ENCODE results near the gene PHF3. TPM values are rescaled to one million over a fixed set of nuclear protein-coding genes. Genes with fewer than 3 reads are reported as not detected.

The PHF3 gene
- total and polyA plus RNA-seq, 8 donors: 6.8 to 101 (median 54.7) TPM

DNA sequence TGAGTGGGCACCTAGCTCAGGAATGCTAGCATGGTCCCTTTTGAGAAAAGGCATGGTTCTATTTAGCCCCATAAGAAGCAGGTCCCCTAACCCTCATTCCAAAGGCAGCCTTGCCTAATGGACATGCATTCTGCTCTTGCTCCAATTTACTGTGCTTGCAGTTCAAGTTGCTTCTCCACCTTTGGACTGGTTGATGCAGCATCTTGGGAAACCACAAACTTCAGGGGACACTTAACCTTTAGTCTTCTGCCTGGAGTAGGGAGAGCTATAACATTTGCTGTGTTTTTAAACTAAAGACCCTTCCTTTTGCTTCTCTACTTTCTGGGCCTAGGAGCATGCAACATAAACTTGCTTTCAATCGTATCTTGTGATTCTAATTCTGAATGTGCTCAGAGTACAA, 5.1 kb upstream of the PHF3 start:
- no peak overlapping the region for H3K4me3 ChIP-seq
- WGBS, 5 donors: 88 to 93% (median 89%) methylated on average over 1 of the region's 1 CpG
- intact Hi-C loops (cut with DNase I; ENCODE audit: low total_unique reads): no loop called here

GRCh38 chr6:63634630-63635029, 972 bp upstream of the PHF3 start:
- no peaks in the 10 kb centered on the region for H3K9me3 ChIP-seq
- peak overlapping the region in 2 of 5 donors; percentile 95 to 98 for H3K27ac ChIP-seq
- intact Hi-C loops (cut with DNase I; ENCODE audit: low total_unique reads): no loop called here
- no peak overlapping the region for H3K4me3 ChIP-seq
- TF ChIP-seq POLR2AphosphoS5 (IDR thresholded peaks at IDR 0.05): no peak
- TF ChIP-seq POLR2A (IDR thresholded peaks at IDR 0.05): no peak
- TF ChIP-seq CTCF (IDR thresholded peaks at IDR 0.05): no peak
- no peak for TF ChIP-seq EP300 (IDR thresholded peaks at IDR 0.05)
- DNase-seq: peak in 1 of 2 donors; percentile 43
- no peaks in the 10 kb centered on the region for H3K36me3 ChIP-seq
- H3K4me1 ChIP-seq: peaks cover 22 to 38% (median 29%) of the 10 kb centered on the region in 4 donors
- WGBS, 5 donors: 13 to 29% (median 25%) methylated on average over 2 of the region's 2 CpGs
- H3K27me3 ChIP-seq: no peaks in the 10 kb centered on the region

More for the DNA sequence above, 5.1 kb upstream of the PHF3 start:
- DNase-seq: no peak
- H3K36me3 ChIP-seq: no peaks in the 10 kb centered on the region
- H3K9me3 ChIP-seq: no peaks in the 10 kb centered on the region
- TF ChIP-seq POLR2AphosphoS5 (IDR thresholded peaks at IDR 0.05) (no peak), CTCF (IDR thresholded peaks at IDR 0.05) (no peak), EP300 (IDR thresholded peaks at IDR 0.05) (no peak), POLR2A (IDR thresholded peaks at IDR 0.05) (no peak)
- peaks cover 0 to 10% (median 5%) of the 10 kb centered on the region in 4 donors for H3K4me1 ChIP-seq
- H3K27me3 ChIP-seq: no peaks in the 10 kb centered on the region
- H3K27ac ChIP-seq: no peak overlapping the region

- peak overlapping the region; percentile 80 to 89 (median 84) for H3K4me3 ChIP-seq
- H3K36me3 ChIP-seq: no peaks in the 10 kb centered on the region
- WGBS, 5 donors: 2 to 5% (median 3%) methylated on average over 5 of the region's 5 CpGs
- H3K4me1 ChIP-seq: peaks cover 26 to 44% (median 34%) of the 10 kb centered on the region in 4 donors
- H3K27ac ChIP-seq: peak overlapping the region; percentile 92 to 98 (median 95)
- TF ChIP-seq EP300 (IDR thresholded peaks at IDR 0.05) (no peak), CTCF (IDR thresholded peaks at IDR 0.05) (no peak), POLR2A (IDR thresholded peaks at IDR 0.05) (no peak), POLR2AphosphoS5 (IDR thresholded peaks at IDR 0.05) (no peak)
- no peaks in the 10 kb centered on the region for H3K9me3 ChIP-seq
- no peaks in the 10 kb centered on the region for H3K27me3 ChIP-seq
- no peak for DNase-seq
- intact Hi-C loops (cut with DNase I; ENCODE audit: low total_unique reads): no loop called here
Measured at GRCh38 chr6:63635215-63635587, 401 bp upstream of the PHF3 start.

GRCh38 chr6:63636518-63637021, 968 bp downstream of the PHF3 start:
- Histone ChIP-seq H3K4me1 (peaks cover 32 to 55% (median 45%) of the 10 kb centered on the region in 4 donors), H3K36me3 (no peaks in the 10 kb centered on the region)

More at GRCh38 chr6:63636518-63637021, 968 bp downstream of the PHF3 start:
- intact Hi-C loops (cut with DNase I; ENCODE audit: low total_unique reads): no loop called here
- peak overlapping the region; percentile 80 to 89 (median 84) for H3K4me3 ChIP-seq
- no peaks in the 10 kb centered on the region for H3K9me3 ChIP-seq
- TF ChIP-seq EP300 (IDR thresholded peaks at IDR 0.05) (no peak), POLR2A (IDR thresholded peaks at IDR 0.05) (no peak), CTCF (IDR thresholded peaks at IDR 0.05) (no peak), POLR2AphosphoS5 (IDR thresholded peaks at IDR 0.05) (no peak)
- H3K27me3 ChIP-seq: no peaks in the 10 kb centered on the region
- peak overlapping the region; percentile 92 to 98 (median 95) for H3K27ac ChIP-seq
- 0 to 1% (median 0%) methylated on average over 16 to 23 of the region's 23 CpGs for whole genome bisulfite sequencing, 5 donors
- DNase-seq: peak; percentile 65 to 82
